Measurements from ENCODE around the gene DNAH7.
A peak's percentile ranks its signal among the peaks of the same experiment; 100 is the strongest.

DNA sequence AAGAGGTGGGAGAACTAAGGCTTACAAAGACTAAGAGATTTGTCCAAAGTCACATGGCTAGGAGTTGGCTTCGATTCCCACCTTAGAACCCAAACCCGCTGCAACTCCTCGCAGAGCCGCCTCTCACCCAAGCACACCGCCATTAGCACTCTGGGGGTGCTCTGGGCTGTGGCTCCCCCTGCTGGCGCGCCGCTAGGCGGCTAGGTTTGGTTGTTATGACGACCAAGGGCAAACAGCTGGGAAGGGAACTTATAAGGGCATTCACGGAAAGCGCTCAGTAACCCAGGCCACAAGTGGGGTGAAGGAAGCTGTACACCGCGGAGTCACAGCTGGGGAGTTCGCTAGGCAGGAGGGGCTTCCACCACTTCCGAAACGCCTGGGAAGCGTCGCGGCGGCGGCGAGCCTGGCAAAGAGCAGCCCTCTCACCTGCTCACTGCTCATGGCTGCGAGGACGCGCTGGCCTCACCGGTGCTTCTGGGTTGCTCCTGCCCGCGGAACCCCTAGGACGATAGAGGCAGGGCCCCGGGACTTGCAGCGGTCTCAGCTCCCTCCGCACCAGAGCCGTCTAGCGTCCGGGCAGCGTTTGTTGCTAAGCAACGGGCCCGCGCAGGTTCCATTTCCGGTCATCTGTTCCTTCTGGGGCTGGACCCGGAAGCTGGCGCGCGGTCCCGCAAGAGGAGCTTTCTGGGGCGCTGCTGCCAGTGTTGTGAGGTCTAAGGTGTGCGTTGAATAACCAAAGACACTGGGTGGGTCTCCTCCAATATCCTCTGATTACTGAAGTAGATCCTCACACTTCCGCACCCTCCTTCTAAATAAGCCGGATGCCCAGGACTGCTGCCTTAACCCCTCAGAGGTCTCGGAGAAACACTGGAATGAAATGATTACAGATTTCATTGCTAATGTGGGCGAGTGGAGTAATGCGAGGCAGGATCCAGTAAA, at the start of gene DNAH7:
- TF ChIP-seq POLR2AphosphoS5 (IDR thresholded peaks at IDR 0.05; ENCODE audit: low read depth, low read length) (0 out of 2 replicates have a peak, but pooled peaks have one; percentile 21), POLR2A (IDR thresholded peaks at IDR 0.05; ENCODE audit: low read depth, low read length) (no peak), TAF1 (IDR thresholded peaks at IDR 0.05; ENCODE audit: borderline replicate concordance, low read depth, low read length) (no peak)

Measured in GM12892 (cell line).